Retinal pigment epithelial cell (primary cell): ENCODE data around the gene FBXL5.

Experiments
- DNase-seq: peaks from one replicate; pipeline ENCODE4 v3.0.0-alpha.2; 2010; ENCODE audit warnings: low read depth
- H3K4me3 ChIP-seq: 2 replicates; pipeline ENCODE4 v1.5.1; 2011; ENCODE audit warnings: mild to moderate bottlenecking, low read length, control low read depth, moderate library complexity
- TF ChIP-seq, protein P1 (sequence below): conservative IDR thresholded peaks from 2 replicates; pipeline ENCODE4 v1.5.1; 2011; ENCODE audit warnings: low read depth, low read length, control low read depth, inconsistent platforms

The FBXL5 gene

DNA sequence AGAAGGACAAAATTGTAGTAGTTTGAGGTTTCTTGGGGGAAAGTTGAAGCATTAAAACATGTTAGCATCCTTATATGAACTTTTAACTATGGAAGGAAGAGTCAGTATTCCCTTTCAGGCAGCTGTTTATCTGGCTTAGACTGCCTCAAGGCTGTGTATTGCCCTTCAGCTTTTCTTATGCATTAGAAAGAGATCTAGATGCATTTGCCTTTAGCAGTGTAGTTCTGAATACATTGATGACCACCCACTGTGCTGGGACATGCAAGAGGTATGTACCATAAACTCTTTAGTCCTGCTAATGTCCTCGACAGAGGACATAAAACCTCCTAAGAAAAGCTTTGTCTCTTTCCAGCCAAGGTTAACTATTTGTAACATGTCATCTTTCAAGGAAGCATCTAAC is 29.3 kb upstream of the FBXL5 start:
- H3K4me3 ChIP-seq: no peak overlapping the region
- DNase-seq: no peak
- TF ChIP-seq, protein P1, sequence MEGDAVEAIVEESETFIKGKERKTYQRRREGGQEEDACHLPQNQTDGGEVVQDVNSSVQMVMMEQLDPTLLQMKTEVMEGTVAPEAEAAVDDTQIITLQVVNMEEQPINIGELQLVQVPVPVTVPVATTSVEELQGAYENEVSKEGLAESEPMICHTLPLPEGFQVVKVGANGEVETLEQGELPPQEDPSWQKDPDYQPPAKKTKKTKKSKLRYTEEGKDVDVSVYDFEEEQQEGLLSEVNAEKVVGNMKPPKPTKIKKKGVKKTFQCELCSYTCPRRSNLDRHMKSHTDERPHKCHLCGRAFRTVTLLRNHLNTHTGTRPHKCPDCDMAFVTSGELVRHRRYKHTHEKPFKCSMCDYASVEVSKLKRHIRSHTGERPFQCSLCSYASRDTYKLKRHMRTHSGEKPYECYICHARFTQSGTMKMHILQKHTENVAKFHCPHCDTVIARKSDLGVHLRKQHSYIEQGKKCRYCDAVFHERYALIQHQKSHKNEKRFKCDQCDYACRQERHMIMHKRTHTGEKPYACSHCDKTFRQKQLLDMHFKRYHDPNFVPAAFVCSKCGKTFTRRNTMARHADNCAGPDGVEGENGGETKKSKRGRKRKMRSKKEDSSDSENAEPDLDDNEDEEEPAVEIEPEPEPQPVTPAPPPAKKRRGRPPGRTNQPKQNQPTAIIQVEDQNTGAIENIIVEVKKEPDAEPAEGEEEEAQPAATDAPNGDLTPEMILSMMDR: no peak

DNA sequence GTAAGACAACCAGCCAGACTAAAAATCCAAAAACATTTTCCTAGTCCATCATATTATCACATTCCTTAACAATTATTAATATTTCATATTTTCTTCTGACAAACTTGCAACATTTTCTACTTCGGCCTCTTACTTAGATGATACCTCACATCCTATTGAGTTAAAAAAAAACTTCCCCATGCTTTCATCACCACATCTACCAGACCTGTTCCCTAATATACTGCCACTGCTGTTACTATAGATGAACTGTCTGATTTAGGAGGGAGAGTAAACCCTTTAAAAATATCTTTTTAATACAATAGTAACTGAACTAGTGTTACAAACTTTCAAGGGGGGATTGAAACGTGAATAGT is 28.0 kb upstream of the FBXL5 start:
- TF ChIP-seq, protein P1: no peak
- no peak for DNase-seq
- H3K4me3 ChIP-seq: peak overlapping the region; percentile 90

DNA sequence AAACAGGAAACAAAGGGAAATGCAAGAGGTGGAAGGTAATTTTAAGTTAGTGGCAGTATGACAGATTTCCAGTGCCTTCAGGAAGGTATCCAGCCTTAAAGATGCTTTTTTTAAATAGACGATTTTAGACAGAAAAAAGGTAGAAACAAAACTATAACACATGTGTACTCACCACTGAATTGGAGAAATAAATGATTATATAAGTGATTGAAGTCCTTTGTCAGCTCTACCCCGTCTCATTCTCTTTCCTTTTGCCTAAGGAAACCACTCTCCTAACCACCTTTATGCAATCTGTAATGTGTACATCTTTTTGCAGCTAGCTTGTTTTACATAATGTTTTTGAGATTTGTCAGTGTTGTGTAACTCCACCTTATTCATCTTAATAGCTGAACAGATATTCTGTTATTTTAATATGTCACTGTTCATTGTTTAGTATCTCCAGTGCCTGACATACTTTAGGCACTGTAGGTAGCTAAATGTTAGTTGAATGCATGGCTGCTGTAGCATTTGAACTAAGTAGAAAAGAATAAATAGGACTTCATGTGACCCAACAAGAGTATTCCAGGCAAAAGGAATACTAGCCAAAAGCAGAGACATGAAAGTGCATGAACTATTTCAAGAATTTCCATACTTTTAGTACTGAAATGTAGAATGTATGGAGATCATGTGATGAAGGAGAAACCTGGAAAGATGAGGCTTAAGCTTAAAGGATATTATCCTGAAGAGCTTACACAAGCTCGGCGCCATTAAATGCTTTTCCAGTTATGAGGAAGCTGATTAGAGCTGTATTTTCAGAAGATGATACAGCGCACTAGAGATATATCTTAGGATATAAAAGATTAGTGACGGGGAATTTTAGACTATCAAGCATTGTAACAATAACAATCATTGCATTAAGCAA is 27.3 kb upstream of the FBXL5 start:
- no peak for DNase-seq
- peak overlapping the region; percentile 90 for H3K4me3 ChIP-seq
- TF ChIP-seq, protein P1: no peak

DNA sequence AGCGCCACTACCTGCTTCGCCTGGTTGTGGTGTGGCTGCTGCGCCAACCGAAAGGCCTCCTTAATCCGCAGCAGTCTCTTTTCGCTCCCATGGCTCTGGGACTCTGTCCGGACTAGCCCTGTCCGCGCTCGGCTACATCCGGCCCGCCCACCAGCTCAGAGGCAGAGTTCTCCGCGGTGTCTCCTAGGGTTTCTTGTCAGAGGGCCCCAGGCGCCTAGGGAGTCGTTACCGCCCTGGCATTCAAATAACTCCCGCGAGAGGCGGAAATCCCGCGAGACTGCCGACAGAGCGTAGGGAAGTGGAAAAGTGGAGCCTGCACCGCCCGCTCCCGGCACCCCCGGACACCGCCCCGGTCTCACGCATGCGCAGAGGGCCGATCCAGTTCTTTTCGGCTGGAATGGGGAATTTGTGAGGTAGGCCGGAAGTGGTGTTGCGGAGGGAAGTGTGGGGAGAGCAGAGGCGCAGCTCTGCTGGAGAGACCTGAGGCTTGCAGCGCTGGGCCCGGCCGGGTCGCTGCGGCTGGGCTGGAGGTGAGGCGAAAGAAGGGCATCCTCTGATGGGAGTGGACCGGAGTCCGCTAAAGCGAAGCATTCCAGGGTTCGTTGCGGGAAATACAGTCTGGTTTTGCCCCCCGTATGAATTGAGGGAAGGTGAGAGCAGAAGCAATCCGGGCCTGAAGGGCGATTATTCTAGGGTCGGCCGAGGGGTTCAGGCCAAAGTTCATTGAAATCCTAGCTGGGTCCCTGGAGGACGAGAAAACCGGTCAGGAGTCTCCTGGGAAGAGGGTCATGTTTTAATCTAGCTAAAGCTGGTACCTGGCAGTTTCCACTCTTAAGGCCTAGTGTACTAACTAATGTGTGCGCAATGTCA is 26.4 kb upstream of the FBXL5 start, which contains the start of gene FAM200B:
FAM200B (plus strand) TSS at position 456 of the 870 bp plus-strand sequence. CDS start 5,151 bp downstream, outside the sequence.
- peak within 1 kb of the TSS; percentile 90 for H3K4me3 ChIP-seq
- TF ChIP-seq, protein P1: no peak
- DNase-seq: peak; percentile 92

DNA sequence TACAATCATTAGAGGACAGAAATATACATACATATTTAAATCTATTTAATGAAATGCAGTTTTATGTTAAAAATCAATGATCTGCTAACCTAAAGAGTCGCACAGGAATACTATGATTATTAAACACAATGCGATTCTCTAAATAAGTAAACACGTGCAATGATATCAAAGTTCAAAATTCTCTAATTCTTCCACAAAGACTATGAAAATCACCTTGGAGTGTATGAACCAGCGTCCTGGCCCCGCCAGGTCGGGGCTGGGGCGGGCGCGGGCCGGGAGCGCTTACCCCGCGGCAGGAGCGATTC is 25.9 kb upstream of the FBXL5 start:
- H3K4me3 ChIP-seq: peak overlapping the region; percentile 90
- TF ChIP-seq, protein P1: no peak
- no peak for DNase-seq

DNA sequence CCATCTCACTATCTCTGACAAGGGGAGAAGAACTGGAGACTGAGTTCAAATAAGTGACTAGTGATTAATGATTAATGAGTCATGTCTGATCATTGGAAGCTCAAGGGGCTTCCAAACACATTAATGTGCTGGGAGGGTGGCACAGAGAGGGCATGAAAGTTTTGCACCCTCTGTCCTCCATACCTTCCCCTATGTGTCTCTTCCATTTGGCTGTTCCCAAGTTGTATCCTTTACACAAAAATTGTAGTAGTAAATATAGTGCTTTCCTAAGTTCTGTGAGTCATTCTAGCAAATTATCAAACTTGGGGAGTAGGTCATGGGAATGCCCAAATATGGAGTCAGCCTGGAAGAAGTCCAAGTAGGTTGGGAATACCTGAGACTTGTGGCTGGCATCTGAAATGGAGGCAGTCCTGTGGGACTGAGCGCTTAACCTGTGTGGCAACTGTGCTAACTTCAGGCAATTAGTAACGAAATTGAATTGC is 22.4 kb upstream of the FBXL5 start:
- no peak for DNase-seq
- no peak overlapping the region for H3K4me3 ChIP-seq
- TF ChIP-seq, protein P1: no peak

DNA sequence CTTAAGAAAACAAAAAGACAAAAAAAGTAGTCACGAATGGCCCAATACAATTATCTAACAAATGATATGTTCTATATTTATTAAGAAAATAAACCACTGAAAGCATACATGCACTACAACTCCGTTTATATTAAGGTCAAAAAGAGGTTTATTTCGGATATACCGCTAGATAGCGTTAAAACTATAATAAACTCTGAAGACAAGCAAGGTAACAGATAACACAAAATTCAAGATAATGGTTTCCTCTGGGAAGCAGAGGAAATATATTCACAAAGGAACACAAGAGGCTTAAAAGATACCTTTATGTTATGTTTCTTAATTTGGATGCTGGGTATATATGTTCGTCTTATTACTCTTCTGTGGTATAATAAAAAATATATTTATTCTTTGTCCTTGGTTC is 21.7 kb upstream of the FBXL5 start:
- no peak overlapping the region for H3K4me3 ChIP-seq
- DNase-seq: no peak
- TF ChIP-seq, protein P1: no peak
